ENCODE measurements around the gene ARL16.

- TF ChIP-seq CTCF (conservative IDR thresholded peaks at IDR 0.05; ENCODE audit: low read depth in 2 of 2) (no peak), EZH2 (IDR thresholded peaks at IDR 0.05; ENCODE audit: low read depth, unreplicated experiment) (no peak), CREB1 (CRISPR knock-in tag; IDR thresholded peaks at IDR 0.05; ENCODE audit: low read depth) (no peak)
Observed at GRCh38 chr17:81706232-81706611, 22.6 kb upstream of the ARL16 start.

All from GM23338 (cell line).